SH-SY5Y (cell line): ENCODE measurements around the gene PPP1R27.

Experiments used
- GATA2 ChIP-seq: IDR thresholded peaks from 2 replicates; pipeline ENCODE4 v1.6.1; 2011; ENCODE audit warnings: mild to moderate bottlenecking, low read depth, low read length
- GATA3 ChIP-seq: IDR thresholded peaks from 2 replicates; pipeline ENCODE4 v1.6.1; 2011; ENCODE audit warnings: low read depth, mild to moderate bottlenecking, low read length, moderate library complexity

- no peak for TF ChIP-seq GATA3
- TF ChIP-seq GATA2: no peak
Measured at GRCh38 chr17:81831957-81832607, 2.8 kb downstream of the PPP1R27 start.
